WTC11 (cell line): ENCODE results near the gene DNLZ. TPM values are rescaled to one million over a fixed set of nuclear protein-coding genes. Genes with fewer than 3 reads are reported as not detected.
A peak's percentile ranks its signal among the peaks of the same experiment; 100 is the strongest.

Experiments
- ATAC-seq: fragments of 200-7000 bp; cut with Tn5 transposase; 2 replicates; pipeline ENCODE4 v1.10.0; 2021; ENCODE audit warnings: mild to moderate bottlenecking, moderate library complexity
- CTCF ChIA-PET: fragments of 300-600 bp; sonication (Branson Sonifier 250); formaldehyde crosslinking; loops from one replicate; lab custom pipeline; 2021; ENCODE audit warnings: antibody characterized with exemption; lab: Charles Lee
- POLR2A ChIA-PET: fragments of 350-600 bp; sonication (Branson Sonifier 250); formaldehyde crosslinking; loops from one replicate; lab custom pipeline; 2021; ENCODE audit warnings: antibody characterized with exemption; lab: Charles Lee
- DNase-seq: peaks from one replicate; pipeline ENCODE4 v3.0.0; 2021; ENCODE audit warnings: low spot score
- H3K27ac Mint-ChIP-seq: 2 replicates; pipeline ENCODE4 v1.8.0; 2021; ENCODE audit warnings: mixed read lengths
- H3K27me3 Mint-ChIP-seq: 2 replicates; pipeline ENCODE4 v1.8.0; 2021; ENCODE audit warnings: low read depth, mild to moderate bottlenecking, moderate library complexity, mixed read lengths
- H3K36me3 Mint-ChIP-seq: 2 replicates; pipeline ENCODE4 v1.8.0; 2021; ENCODE audit warnings: mixed read lengths
- H3K4me1 Mint-ChIP-seq: 2 replicates; pipeline ENCODE4 v1.8.0; 2022; ENCODE audit warnings: mixed read lengths
- H3K4me3 Mint-ChIP-seq: 2 replicates; pipeline ENCODE4 v1.8.0; 2021; ENCODE audit warnings: mild to moderate bottlenecking, moderate library complexity, mixed read lengths
- H3K9me3 Mint-ChIP-seq: 2 replicates; pipeline ENCODE4 v1.8.0; 2021; ENCODE audit warnings: mixed read lengths
- CBFB ChIP-seq: sonication (generic); formaldehyde crosslinking; IDR thresholded peaks from 2 replicates; pipeline ENCODE4 v1.8.1; 2022; ENCODE audit warnings: mild to moderate bottlenecking, low read depth, missing genetic modification reagents
- CREB1 ChIP-seq: sonication (generic); formaldehyde crosslinking; IDR thresholded peaks from 2 replicates; pipeline ENCODE4 v1.8.0; 2023; ENCODE audit warnings: mild to moderate bottlenecking, missing genetic modification reagents
- ESRRA ChIP-seq: sonication (generic); formaldehyde crosslinking; IDR thresholded peaks from 2 replicates; pipeline ENCODE4 v1.8.1; 2022; ENCODE audit warnings: mild to moderate bottlenecking, missing genetic modification reagents, borderline replicate concordance
- FOXK1 ChIP-seq: sonication (generic); formaldehyde crosslinking; IDR thresholded peaks from 2 replicates; pipeline ENCODE4 v1.8.0; 2022; ENCODE audit warnings: mild to moderate bottlenecking, moderate library complexity, missing genetic modification reagents
- GABPB1 ChIP-seq: sonication (generic); formaldehyde crosslinking; IDR thresholded peaks from 2 replicates; pipeline ENCODE4 v1.8.1; 2023; ENCODE audit warnings: mild to moderate bottlenecking, missing genetic modification reagents
- GRHL2 ChIP-seq: fragments of 250-450 bp; sonication (Bioruptor Pico); IDR thresholded peaks from 2 replicates; pipeline ENCODE4 v1.8.0; 2022; ENCODE audit warnings: mild to moderate bottlenecking, moderate library complexity; ENCODE audit not compliant: insufficient replicate concordance, severe bottlenecking
- JAZF1 ChIP-seq: fragments of 250-450 bp; sonication (Bioruptor Pico); IDR thresholded peaks from 2 replicates; pipeline ENCODE4 v1.9.0; 2021; ENCODE audit warnings: moderate library complexity, mild to moderate bottlenecking, inconsistent platforms
- JUN ChIP-seq: sonication (generic); formaldehyde crosslinking; IDR thresholded peaks from 2 replicates; pipeline ENCODE4 v1.8.0; 2023; ENCODE audit warnings: mild to moderate bottlenecking, missing genetic modification reagents
- KAT7 ChIP-seq: sonication (generic); formaldehyde crosslinking; IDR thresholded peaks from 2 replicates; pipeline ENCODE4 v1.8.1; 2023; ENCODE audit warnings: missing genetic modification reagents, mild to moderate bottlenecking, borderline replicate concordance
- NFATC4 ChIP-seq: fragments of 250-450 bp; sonication (Bioruptor Pico); IDR thresholded peaks from 2 replicates; pipeline ENCODE4 v1.9.0; 2021; ENCODE audit warnings: mild to moderate bottlenecking
- PRRX2 ChIP-seq: fragments of 250-450 bp; sonication (Bioruptor Pico); IDR thresholded peaks from 2 replicates; pipeline ENCODE4 v1.8.0; 2021; ENCODE audit warnings: mild to moderate bottlenecking
- RELA ChIP-seq: sonication (generic); formaldehyde crosslinking; IDR thresholded peaks from 2 replicates; pipeline ENCODE4 v1.8.1; 2022; ENCODE audit warnings: missing genetic modification reagents, mild to moderate bottlenecking, borderline replicate concordance
- STAT6 ChIP-seq: sonication (generic); formaldehyde crosslinking; conservative IDR thresholded peaks from 2 replicates; pipeline ENCODE4 v1.8.1; 2023; ENCODE audit warnings: mild to moderate bottlenecking, low read depth, missing genetic modification reagents, moderate library complexity
- TEAD1 ChIP-seq: sonication (generic); formaldehyde crosslinking; IDR thresholded peaks from 2 replicates; pipeline ENCODE4 v1.8.0; 2022; ENCODE audit warnings: mild to moderate bottlenecking, missing genetic modification reagents
- TEAD4 ChIP-seq: sonication (generic); formaldehyde crosslinking; IDR thresholded peaks from 2 replicates; pipeline ENCODE4 v1.8.0; 2022; ENCODE audit warnings: mild to moderate bottlenecking, missing genetic modification reagents
- TP53 ChIP-seq: sonication (generic); formaldehyde crosslinking; IDR thresholded peaks from 2 replicates; pipeline ENCODE4 v1.8.1; 2023; ENCODE audit warnings: mild to moderate bottlenecking, missing genetic modification reagents
- USF2 ChIP-seq: sonication (generic); formaldehyde crosslinking; IDR thresholded peaks from 2 replicates; pipeline ENCODE4 v1.8.1; 2023; ENCODE audit warnings: mild to moderate bottlenecking, missing genetic modification reagents, moderate library complexity
- ZNF138 ChIP-seq: sonication (generic); formaldehyde crosslinking; conservative IDR thresholded peaks from 2 replicates; pipeline ENCODE4 v1.8.1; 2022; ENCODE audit warnings: mild to moderate bottlenecking, moderate library complexity, missing genetic modification reagents
- ZNF219 ChIP-seq: sonication (generic); formaldehyde crosslinking; IDR thresholded peaks from 2 replicates; pipeline ENCODE4 v1.8.0; 2023; ENCODE audit warnings: missing genetic modification reagents, mild to moderate bottlenecking, borderline replicate concordance
- ZNF425 ChIP-seq: fragments of 250-450 bp; sonication (Bioruptor Pico); conservative IDR thresholded peaks from 2 replicates; pipeline ENCODE4 v1.9.0; 2021; ENCODE audit warnings: mild to moderate bottlenecking
- total RNA-seq: library from RNA; stranded (reverse); gene quantifications from 3 replicates; pipeline ENCODE4 v1.2.3, GENCODE V29; 2021
- TF ChIP-seq, protein P1 (sequence below): sonication (generic); formaldehyde crosslinking; IDR thresholded peaks from 2 replicates; pipeline ENCODE4 v1.8.0; 2022; ENCODE audit warnings: mild to moderate bottlenecking, missing genetic modification reagents
- TF ChIP-seq, protein P2 (sequence below): sonication (generic); formaldehyde crosslinking; IDR thresholded peaks from 2 replicates; pipeline ENCODE4 v1.8.1; 2023; ENCODE audit warnings: mild to moderate bottlenecking, missing genetic modification reagents

The DNLZ gene
- total RNA-seq, 1 experiment from 2014 or later: 17.2 TPM

GRCh38 chr9:136410500-136411287, 47.1 kb upstream of the DNLZ start, which contains the start of the genes ENTR1 and PMPCA (continued):
- TF ChIP-seq ZNF425: no peak
- TF ChIP-seq CREB1 (CRISPR knock-in tag): 0 out of 2 replicates have a peak, but pooled peaks have one; percentile 55
- TF ChIP-seq STAT6 (CRISPR knock-in tag): no peak
- TF ChIP-seq ZNF219: peak; percentile 51; the same call in 1 of the 2 replicates
- peak; percentile 84 for TF ChIP-seq TEAD1 (CRISPR knock-in tag)
- TF ChIP-seq ZNF138 (CRISPR knock-in tag): no peak
- TF ChIP-seq FOXK1: peak; percentile 86
- peak; percentile 71; the same call in 1 of the 2 replicates for TF ChIP-seq JUN (CRISPR knock-in tag)
- TF ChIP-seq NFATC4 (CRISPR knock-in tag): no peak
- TF ChIP-seq USF2 (CRISPR knock-in tag): peak; percentile 19; the same call in 1 of the 2 replicates
- no peak for TF ChIP-seq TEAD4
- 0 out of 2 replicates have a peak, but pooled peaks have one; percentile 51 for TF ChIP-seq KAT7 (CRISPR knock-in tag)
- peak; percentile 68; the same call in 1 of the 2 replicates for TF ChIP-seq TP53 (CRISPR knock-in tag)
- no peak for TF ChIP-seq GRHL2 (CRISPR knock-in tag)

GRCh38 chr9:136409557-136410455, 46.3 kb upstream of the DNLZ start:
- ChIA-PET POLR2A (interaction anchor here (0.8 to 1.2 kb wide), 5 partner anchors 9 to 51 kb away, joined by 3 to 5 read pairs (median 3); no protein-coding TSS in a partner anchor), CTCF (interaction anchor here (0.7 to 2.4 kb wide), 11 partner anchors 9 to 262 kb away, joined by 3 to 11 read pairs (median 4); partner anchors contain the start of gene DNLZ)
- ATAC-seq: peak; percentile 27
- Mint-ChIP-seq H3K4me3 (peak overlapping the region; percentile 88), H3K9me3 (no peaks in the 10 kb centered on the region), H3K4me1 (peaks cover 27% of the 10 kb centered on the region), H3K27ac (peak overlapping the region; percentile 90), H3K36me3 (peaks cover 73% of the 10 kb centered on the region), H3K27me3 (no peaks in the 10 kb centered on the region)
- DNase-seq: peak; percentile 36
- TF ChIP-seq GABPB1 (CRISPR knock-in tag) (0 out of 2 replicates have a peak, but pooled peaks have one; percentile 16), TP53 (CRISPR knock-in tag) (0 out of 2 replicates have a peak, but pooled peaks have one; percentile 21), JAZF1 (CRISPR knock-in tag) (no peak), TEAD4 (0 out of 2 replicates have a peak, but pooled peaks have one; percentile 19), CBFB (CRISPR knock-in tag) (no peak), ESRRA (CRISPR knock-in tag) (peak; percentile 43; the same call in 1 of the 2 replicates), PRRX2 (CRISPR knock-in tag) (no peak), RELA (CRISPR knock-in tag) (0 out of 2 replicates have a peak, but pooled peaks have one; percentile 23)
- TF ChIP-seq, protein P1, sequence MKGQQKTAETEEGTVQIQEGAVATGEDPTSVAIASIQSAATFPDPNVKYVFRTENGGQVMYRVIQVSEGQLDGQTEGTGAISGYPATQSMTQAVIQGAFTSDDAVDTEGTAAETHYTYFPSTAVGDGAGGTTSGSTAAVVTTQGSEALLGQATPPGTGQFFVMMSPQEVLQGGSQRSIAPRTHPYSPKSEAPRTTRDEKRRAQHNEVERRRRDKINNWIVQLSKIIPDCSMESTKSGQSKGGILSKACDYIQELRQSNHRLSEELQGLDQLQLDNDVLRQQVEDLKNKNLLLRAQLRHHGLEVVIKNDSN (CRISPR knock-in tag): peak; percentile 44
- TF ChIP-seq, protein P2, sequence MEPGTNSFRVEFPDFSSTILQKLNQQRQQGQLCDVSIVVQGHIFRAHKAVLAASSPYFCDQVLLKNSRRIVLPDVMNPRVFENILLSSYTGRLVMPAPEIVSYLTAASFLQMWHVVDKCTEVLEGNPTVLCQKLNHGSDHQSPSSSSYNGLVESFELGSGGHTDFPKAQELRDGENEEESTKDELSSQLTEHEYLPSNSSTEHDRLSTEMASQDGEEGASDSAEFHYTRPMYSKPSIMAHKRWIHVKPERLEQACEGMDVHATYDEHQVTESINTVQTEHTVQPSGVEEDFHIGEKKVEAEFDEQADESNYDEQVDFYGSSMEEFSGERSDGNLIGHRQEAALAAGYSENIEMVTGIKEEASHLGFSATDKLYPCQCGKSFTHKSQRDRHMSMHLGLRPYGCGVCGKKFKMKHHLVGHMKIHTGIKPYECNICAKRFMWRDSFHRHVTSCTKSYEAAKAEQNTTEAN: 0 out of 2 replicates have a peak, but pooled peaks have one; percentile 27
